ENCODE data around the gene MMRN1.
"Not testable (repeated sequence)": the region's sequence is repeated elsewhere in the genome, so short reads cannot be mapped to it uniquely, and the experiment has no call there.

The MMRN1 gene

DNA sequence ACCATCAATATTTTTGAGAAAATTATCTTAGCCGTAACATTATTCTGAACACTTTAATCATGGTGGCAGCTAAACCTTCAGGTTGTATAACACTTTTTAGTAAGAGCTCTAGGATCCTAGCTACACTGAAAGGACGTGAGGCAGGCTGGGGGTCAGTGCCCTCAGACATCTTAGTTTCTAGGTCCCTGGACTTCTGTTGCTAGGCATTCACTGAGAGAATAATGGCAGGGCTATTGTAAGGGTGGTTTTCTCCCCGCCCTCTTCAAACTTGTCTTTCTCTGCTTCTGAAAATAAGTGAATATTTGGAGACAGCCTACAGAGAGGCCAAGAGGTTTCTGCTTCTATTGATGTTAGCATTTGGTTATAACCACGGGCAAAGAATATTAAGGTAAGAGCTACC, 15.4 kb upstream of the MMRN1 start:
- no peaks in the 10 kb centered on the region for H3K4me1 ChIP-seq (ENCODE audit: control insufficient read depth, insufficient read depth, low read length)
- no peaks in the 10 kb centered on the region for H3K36me3 ChIP-seq (ENCODE audit: control insufficient read depth, insufficient read depth, low read length)
- no peaks in the 10 kb centered on the region for H3K9me3 ChIP-seq (ENCODE audit: control insufficient read depth, low read length)
- H3K27me3 ChIP-seq (ENCODE audit: control insufficient read depth, insufficient read depth, low read length): no peaks in the 10 kb centered on the region
- no peak overlapping the region for H3K9ac ChIP-seq (ENCODE audit: low read length)
- H3K4me3 ChIP-seq (ENCODE audit: low read length): no peak overlapping the region

GRCh38 chr4:89889289-89889688, 5.4 kb upstream of the MMRN1 start:
- Histone ChIP-seq H3K4me1 (ENCODE audit: control insufficient read depth, insufficient read depth, low read length) (no peaks in the 10 kb centered on the region), H3K27me3 (ENCODE audit: control insufficient read depth, insufficient read depth, low read length) (no peaks in the 10 kb centered on the region), H3K9me3 (ENCODE audit: control insufficient read depth, low read length) (no peaks in the 10 kb centered on the region)

DNA sequence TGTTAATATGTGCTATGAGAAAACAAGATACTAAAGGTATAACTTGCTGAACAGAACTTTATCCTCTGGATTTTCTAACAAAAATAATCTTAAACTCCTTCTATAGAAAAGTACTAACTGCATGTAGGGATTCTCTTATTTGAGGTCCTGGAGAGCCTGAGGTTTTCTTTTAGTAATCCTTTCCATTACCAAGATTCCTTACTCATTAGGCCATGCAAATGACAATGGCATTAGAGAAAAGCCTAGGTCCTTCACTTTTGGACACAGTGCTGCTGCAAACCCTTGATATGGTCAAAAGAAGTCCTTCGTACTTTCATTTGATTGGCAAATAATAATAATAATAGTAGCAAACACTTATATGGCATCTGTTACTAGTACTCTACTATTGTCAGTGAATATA, 3.2 kb downstream of the MMRN1 start:
- H3K27me3 ChIP-seq (ENCODE audit: control insufficient read depth, insufficient read depth, low read length): no peaks in the 10 kb centered on the region
- peaks cover 10% of the 10 kb centered on the region for H3K4me1 ChIP-seq (ENCODE audit: control insufficient read depth, insufficient read depth, low read length)
- no peaks in the 10 kb centered on the region for H3K9me3 ChIP-seq (ENCODE audit: control insufficient read depth, low read length)
- H3K4me3 ChIP-seq (ENCODE audit: low read length): no peak overlapping the region
- H3K36me3 ChIP-seq (ENCODE audit: control insufficient read depth, insufficient read depth, low read length): no peaks in the 10 kb centered on the region
- no peak overlapping the region for H3K9ac ChIP-seq (ENCODE audit: low read length)

More at GRCh38 chr4:89889289-89889688, 5.4 kb upstream of the MMRN1 start:
- no peak overlapping the region for H3K9ac ChIP-seq (ENCODE audit: low read length)
- no peaks in the 10 kb centered on the region for H3K36me3 ChIP-seq (ENCODE audit: control insufficient read depth, insufficient read depth, low read length)
- H3K4me3 ChIP-seq (ENCODE audit: low read length): no peak overlapping the region

GRCh38 chr4:89898304-89898716, 3.7 kb downstream of the MMRN1 start:
- Histone ChIP-seq H3K4me1 (ENCODE audit: control insufficient read depth, insufficient read depth, low read length) (peaks cover 10% of the 10 kb centered on the region), H3K9me3 (ENCODE audit: control insufficient read depth, low read length) (no peaks in the 10 kb centered on the region), H3K4me3 (ENCODE audit: low read length) (no peak overlapping the region), H3K36me3 (ENCODE audit: control insufficient read depth, insufficient read depth, low read length) (no peaks in the 10 kb centered on the region), H3K9ac (ENCODE audit: low read length) (no peak overlapping the region), H3K27me3 (ENCODE audit: control insufficient read depth, insufficient read depth, low read length) (no peaks in the 10 kb centered on the region)

DNA sequence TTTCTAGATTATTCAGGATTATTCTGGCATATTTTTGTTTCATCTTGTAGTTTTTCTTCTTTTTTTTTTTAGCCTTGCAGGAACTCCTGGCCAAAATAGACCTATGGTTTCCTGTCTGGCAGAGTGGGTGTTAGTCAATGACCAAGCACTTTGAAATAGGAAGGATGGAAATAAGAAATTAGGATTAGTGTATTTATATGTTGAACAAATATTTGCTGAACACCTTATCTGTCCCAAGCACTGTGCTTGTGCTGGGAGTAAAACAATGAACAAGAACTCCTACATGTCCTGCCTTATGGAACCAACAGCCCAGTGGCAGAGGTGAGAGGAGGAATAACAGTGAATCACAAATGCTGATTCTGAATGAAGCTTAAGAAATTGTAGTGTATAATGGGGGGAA, 4.5 kb downstream of the MMRN1 start:
- Histone ChIP-seq H3K27me3 (ENCODE audit: control insufficient read depth, insufficient read depth, low read length) (no peaks in the 10 kb centered on the region), H3K9ac (ENCODE audit: low read length) (no peak overlapping the region)

DNA sequence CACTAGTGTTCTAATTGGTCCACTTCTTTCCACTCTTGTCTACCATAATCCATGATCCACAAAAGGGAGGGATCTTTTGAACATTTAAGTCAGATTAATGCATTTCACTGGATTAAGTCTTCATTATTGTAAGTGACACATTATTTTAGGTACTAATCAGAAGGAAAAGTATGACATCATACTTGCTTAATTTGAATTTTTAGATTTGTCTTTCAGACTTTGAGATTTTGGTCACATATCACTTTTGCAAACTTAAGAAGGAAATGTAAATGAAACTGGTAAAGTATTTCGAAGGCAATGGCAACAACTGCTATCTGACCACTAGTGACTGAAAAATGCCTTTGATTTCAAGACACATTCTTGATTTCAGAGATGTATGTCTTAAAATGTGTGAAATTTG, 5.2 kb downstream of the MMRN1 start:
- H3K9ac ChIP-seq (ENCODE audit: low read length): no peak overlapping the region

More for the DNA sequence above, 4.5 kb downstream of the MMRN1 start:
- Histone ChIP-seq H3K4me3 (ENCODE audit: low read length) (no peak overlapping the region), H3K9me3 (ENCODE audit: control insufficient read depth, low read length) (no peaks in the 10 kb centered on the region), H3K4me1 (ENCODE audit: control insufficient read depth, insufficient read depth, low read length) (peaks cover 10% of the 10 kb centered on the region), H3K36me3 (ENCODE audit: control insufficient read depth, insufficient read depth, low read length) (no peaks in the 10 kb centered on the region)

DNA sequence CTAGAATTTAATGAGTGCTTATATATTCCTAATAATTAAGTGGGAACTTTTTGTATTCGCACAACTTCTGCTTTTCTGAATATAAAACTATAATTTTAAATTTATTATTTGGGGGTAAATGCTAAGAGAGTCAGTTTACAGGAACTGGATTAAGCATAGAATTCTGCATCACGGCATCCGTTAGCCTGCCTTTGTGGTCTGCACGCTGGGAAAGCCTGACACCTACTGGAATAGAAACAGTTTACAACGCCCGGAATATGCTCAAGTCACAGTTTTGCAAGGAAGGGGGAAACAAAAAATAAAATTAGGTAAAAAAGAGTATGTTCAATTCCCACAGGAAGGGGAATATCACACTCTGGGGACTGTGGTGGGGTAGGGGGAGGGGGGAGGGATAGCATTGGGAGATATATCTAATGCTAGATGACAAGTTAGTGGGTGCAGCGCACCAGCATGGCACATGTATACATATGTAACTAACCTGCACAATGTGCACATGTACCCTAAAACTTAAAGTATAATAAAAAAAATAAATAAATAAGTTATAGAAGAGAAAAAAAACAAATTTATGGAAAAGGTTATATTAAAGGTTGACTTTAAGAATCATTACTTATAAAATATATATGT, 7.3 kb downstream of the MMRN1 start:
- not testable (repeated sequence) for H3K27me3 ChIP-seq (ENCODE audit: control insufficient read depth, insufficient read depth, low read length); H3K36me3 ChIP-seq (ENCODE audit: control insufficient read depth, insufficient read depth, low read length); H3K9me3 ChIP-seq (ENCODE audit: control insufficient read depth, low read length); H3K4me3 ChIP-seq (ENCODE audit: low read length); H3K9ac ChIP-seq (ENCODE audit: low read length)
- peaks cover 10% of the 10 kb centered on the region for H3K4me1 ChIP-seq (ENCODE audit: control insufficient read depth, insufficient read depth, low read length)

More for the DNA sequence above, 5.2 kb downstream of the MMRN1 start:
- Histone ChIP-seq H3K27me3 (ENCODE audit: control insufficient read depth, insufficient read depth, low read length) (no peaks in the 10 kb centered on the region), H3K9me3 (ENCODE audit: control insufficient read depth, low read length) (no peaks in the 10 kb centered on the region), H3K4me3 (ENCODE audit: low read length) (no peak overlapping the region), H3K36me3 (ENCODE audit: control insufficient read depth, insufficient read depth, low read length) (no peaks in the 10 kb centered on the region), H3K4me1 (ENCODE audit: control insufficient read depth, insufficient read depth, low read length) (peaks cover 10% of the 10 kb centered on the region)

DNA sequence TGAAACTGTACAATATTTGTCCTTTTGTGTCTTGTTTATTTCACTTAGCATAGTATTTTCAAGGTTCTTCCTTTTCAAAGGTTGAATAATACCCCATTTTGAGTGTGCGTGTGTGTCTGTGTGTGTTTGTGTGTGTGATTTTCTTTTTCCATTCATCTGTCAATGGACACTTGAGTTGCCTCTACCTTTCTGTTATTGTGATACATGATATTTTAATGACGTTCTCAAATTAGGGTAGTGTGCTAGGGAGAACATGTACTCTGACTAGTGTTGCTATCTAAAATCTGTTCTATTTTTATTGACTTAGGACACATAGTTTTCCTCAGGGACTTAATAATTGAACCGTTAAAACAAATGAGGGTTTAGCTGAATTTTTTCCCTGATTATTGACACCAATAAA, 9.9 kb downstream of the MMRN1 start:
- no peaks in the 10 kb centered on the region for H3K27me3 ChIP-seq (ENCODE audit: control insufficient read depth, insufficient read depth, low read length)
- H3K4me1 ChIP-seq (ENCODE audit: control insufficient read depth, insufficient read depth, low read length): no peaks in the 10 kb centered on the region
- no peaks in the 10 kb centered on the region for H3K9me3 ChIP-seq (ENCODE audit: control insufficient read depth, low read length)
- H3K36me3 ChIP-seq (ENCODE audit: control insufficient read depth, insufficient read depth, low read length): no peaks in the 10 kb centered on the region
- H3K4me3 ChIP-seq (ENCODE audit: low read length): no peak overlapping the region
- no peak overlapping the region for H3K9ac ChIP-seq (ENCODE audit: low read length)

GRCh38 chr4:89906316-89906715, 11.7 kb downstream of the MMRN1 start:
- Histone ChIP-seq H3K9me3 (ENCODE audit: control insufficient read depth, low read length) (no peaks in the 10 kb centered on the region), H3K4me3 (ENCODE audit: low read length) (no peak overlapping the region), H3K4me1 (ENCODE audit: control insufficient read depth, insufficient read depth, low read length) (no peaks in the 10 kb centered on the region), H3K36me3 (ENCODE audit: control insufficient read depth, insufficient read depth, low read length) (no peaks in the 10 kb centered on the region), H3K27me3 (ENCODE audit: control insufficient read depth, insufficient read depth, low read length) (no peaks in the 10 kb centered on the region), H3K9ac (ENCODE audit: low read length) (no peak overlapping the region)

DNA sequence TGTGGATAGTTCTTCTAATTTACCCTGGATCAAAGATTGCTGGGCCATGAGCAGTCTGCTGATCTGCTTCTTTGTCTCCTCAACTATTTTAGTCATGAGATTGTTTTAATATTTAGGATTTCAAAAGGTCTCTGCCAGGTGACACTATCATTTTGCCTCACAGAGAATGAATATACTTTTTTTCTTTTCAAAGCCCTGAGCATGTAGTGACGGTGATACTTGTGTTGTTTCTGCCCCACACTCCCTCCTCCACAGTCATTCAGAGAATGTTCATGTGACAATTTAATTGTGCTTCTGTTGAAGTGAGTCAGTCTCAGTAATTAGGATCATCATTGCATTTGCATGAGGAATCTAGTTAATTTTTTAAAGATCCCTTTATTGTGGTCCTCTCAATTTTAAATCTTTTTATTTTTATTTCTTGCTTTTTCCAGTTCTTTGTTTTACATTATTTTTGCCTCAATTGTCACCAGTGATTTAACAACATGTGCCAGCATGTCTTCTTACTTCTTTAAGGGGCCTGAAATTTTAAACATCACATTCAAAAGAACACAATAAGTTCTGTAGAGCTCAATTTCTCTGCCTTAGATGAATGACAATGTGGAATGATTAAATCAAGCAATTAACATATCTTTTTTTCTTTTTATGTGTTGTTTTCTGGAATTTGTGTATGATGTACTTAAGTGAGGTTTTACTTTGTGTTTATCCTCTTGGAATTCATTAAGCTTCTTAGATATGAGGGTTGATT, 12.3 kb downstream of the MMRN1 start:
- H3K4me3 ChIP-seq (ENCODE audit: low read length): no peak overlapping the region
- no peaks in the 10 kb centered on the region for H3K27me3 ChIP-seq (ENCODE audit: control insufficient read depth, insufficient read depth, low read length)
- H3K4me1 ChIP-seq (ENCODE audit: control insufficient read depth, insufficient read depth, low read length): no peaks in the 10 kb centered on the region
- H3K36me3 ChIP-seq (ENCODE audit: control insufficient read depth, insufficient read depth, low read length): no peaks in the 10 kb centered on the region
- no peak overlapping the region for H3K9ac ChIP-seq (ENCODE audit: low read length)
- H3K9me3 ChIP-seq (ENCODE audit: control insufficient read depth, low read length): no peaks in the 10 kb centered on the region

DNA sequence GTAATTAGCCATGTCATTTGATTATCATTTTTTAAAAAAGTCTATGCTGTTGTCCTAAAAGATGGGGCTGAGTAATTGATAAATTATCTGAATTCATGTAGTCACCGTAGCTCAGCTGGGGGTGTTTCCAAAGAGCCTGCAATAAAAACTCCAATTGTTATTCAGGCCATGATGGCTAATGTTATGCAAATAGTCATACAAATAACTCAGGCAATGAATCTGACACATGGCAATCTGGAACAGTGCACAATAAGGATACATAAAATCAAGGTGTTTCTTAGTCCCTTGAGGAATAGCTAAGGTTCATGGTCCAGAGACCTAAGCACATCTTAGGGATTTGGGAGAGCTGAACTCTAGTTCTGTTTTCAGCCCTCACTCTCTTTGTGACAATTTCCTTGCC, 15.2 kb downstream of the MMRN1 start:
- no peaks in the 10 kb centered on the region for H3K36me3 ChIP-seq (ENCODE audit: control insufficient read depth, insufficient read depth, low read length)
- H3K27me3 ChIP-seq (ENCODE audit: control insufficient read depth, insufficient read depth, low read length): no peaks in the 10 kb centered on the region
- H3K4me1 ChIP-seq (ENCODE audit: control insufficient read depth, insufficient read depth, low read length): no peaks in the 10 kb centered on the region
- no peaks in the 10 kb centered on the region for H3K9me3 ChIP-seq (ENCODE audit: control insufficient read depth, low read length)
- H3K9ac ChIP-seq (ENCODE audit: low read length): no peak overlapping the region
- no peak overlapping the region for H3K4me3 ChIP-seq (ENCODE audit: low read length)

DNA sequence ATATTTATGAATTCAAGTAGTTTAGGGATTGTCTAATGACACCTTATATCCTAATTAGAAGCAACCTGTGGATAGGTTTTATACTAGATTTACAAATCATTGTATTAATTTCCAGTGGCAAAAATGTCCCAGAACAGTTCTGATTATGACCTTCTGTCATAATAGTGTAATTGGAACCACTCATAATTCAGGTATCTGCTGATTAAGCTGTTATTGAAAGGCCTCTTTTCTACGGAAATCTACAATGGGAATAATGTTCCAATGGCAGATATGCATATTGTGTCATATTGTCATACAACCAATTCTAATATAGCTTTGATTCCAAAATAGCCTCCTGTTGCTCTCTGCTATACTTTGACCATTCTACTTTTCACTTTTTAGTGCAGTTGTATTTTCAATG, 19.0 kb downstream of the MMRN1 start:
- Histone ChIP-seq H3K4me1 (ENCODE audit: control insufficient read depth, insufficient read depth, low read length) (no peaks in the 10 kb centered on the region), H3K27me3 (ENCODE audit: control insufficient read depth, insufficient read depth, low read length) (no peaks in the 10 kb centered on the region), H3K9me3 (ENCODE audit: control insufficient read depth, low read length) (no peaks in the 10 kb centered on the region), H3K4me3 (ENCODE audit: low read length) (no peak overlapping the region), H3K9ac (ENCODE audit: low read length) (no peak overlapping the region), H3K36me3 (ENCODE audit: control insufficient read depth, insufficient read depth, low read length) (no peaks in the 10 kb centered on the region)
